ENCODE results near the gene FIGN. TPM values are rescaled to one million over a fixed set of nuclear protein-coding genes. Genes with fewer than 3 reads are reported as not detected.

The FIGN gene
- total RNA-seq, 4 donors from 2014 or later, result 1.8 to 3.1 (median 2.8) TPM

DNA sequence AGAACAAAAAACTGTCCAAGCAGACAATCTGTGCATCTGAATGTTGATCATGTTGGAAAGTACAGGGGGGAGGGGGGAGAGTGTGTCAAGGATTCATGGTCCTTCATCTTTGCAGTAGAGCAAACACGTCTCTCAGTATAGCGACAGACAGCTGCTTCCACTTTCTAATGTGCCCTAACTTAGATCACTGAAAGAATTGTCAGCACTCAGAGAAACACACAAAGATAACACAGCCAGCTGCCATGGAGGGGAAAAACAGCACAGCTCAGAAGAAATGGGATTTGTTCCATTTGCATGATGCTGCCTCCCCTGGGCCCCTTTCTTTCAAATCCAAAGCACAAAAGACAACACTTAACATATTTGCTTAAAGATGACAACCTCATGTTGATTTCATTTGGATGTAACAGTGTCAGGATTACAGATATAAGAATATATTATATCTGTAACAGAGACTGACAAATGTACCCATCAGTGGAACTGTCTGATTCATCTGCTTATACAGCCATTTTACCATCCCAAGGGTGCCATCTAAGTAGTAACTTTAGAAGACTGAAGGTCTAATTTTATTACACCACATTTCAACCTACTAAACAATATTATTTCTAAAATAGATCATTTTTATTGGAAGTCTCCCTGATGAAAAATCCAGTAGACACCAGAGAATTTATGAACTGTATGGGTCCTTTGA lies 17.7 kb downstream of the FIGN start:
- Histone ChIP-seq H3K36me3 (no peaks in the 10 kb centered on the region), H3K27me3 (no peaks in the 10 kb centered on the region), H3K27ac (no peak overlapping the region), H3K9me3 (no peaks in the 10 kb centered on the region), H3K4me1 (no peaks in the 10 kb centered on the region), H3K4me3 (replicated peaks in 1 of 3) (no peak overlapping the region)
- no peak for TF ChIP-seq POLR2A (IDR thresholded peaks at IDR 0.05)
- TF ChIP-seq, protein P1, sequence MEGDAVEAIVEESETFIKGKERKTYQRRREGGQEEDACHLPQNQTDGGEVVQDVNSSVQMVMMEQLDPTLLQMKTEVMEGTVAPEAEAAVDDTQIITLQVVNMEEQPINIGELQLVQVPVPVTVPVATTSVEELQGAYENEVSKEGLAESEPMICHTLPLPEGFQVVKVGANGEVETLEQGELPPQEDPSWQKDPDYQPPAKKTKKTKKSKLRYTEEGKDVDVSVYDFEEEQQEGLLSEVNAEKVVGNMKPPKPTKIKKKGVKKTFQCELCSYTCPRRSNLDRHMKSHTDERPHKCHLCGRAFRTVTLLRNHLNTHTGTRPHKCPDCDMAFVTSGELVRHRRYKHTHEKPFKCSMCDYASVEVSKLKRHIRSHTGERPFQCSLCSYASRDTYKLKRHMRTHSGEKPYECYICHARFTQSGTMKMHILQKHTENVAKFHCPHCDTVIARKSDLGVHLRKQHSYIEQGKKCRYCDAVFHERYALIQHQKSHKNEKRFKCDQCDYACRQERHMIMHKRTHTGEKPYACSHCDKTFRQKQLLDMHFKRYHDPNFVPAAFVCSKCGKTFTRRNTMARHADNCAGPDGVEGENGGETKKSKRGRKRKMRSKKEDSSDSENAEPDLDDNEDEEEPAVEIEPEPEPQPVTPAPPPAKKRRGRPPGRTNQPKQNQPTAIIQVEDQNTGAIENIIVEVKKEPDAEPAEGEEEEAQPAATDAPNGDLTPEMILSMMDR (IDR thresholded peaks at IDR 0.05), result no peak
- WGBS, 2 donors, result 61 to 77% methylated on average over 2 of the region's 2 CpGs
- intact Hi-C loops (cut with DNase I), result no loop called here
- no peak for DNase-seq

DNA sequence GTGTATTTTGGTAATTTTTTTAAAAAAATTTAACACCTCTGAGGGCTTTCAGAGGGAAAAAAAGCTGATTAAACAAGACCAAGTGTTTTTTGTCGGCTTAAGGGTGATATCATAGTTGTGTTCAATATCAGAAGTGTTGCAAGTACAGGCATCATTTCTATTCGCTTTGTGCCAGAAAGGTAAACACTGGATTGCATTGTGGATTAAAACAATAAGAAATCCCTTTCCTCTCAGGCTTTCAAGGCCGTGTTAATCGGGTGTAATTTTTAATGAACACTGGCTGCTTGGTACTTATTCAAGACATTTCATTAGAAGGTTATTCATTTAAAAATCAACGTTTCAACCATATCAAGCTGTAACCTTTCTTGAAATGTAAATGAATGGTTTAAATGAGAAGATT lies 18.3 kb downstream of the FIGN start:
- Histone ChIP-seq H3K27ac (no peak overlapping the region), H3K4me3 (replicated peaks in 1 of 3) (no peak overlapping the region), H3K36me3 (no peaks in the 10 kb centered on the region), H3K4me1 (no peaks in the 10 kb centered on the region), H3K27me3 (no peaks in the 10 kb centered on the region), H3K9me3 (no peaks in the 10 kb centered on the region)
- no peak for TF ChIP-seq POLR2A (IDR thresholded peaks at IDR 0.05)
- TF ChIP-seq, protein P1 (IDR thresholded peaks at IDR 0.05), result no peak
- no peak for DNase-seq
- intact Hi-C loops (cut with DNase I), result no loop called here
- WGBS, 2 donors, result 79 to 80% methylated on average over 5 of the region's 5 CpGs

DNA sequence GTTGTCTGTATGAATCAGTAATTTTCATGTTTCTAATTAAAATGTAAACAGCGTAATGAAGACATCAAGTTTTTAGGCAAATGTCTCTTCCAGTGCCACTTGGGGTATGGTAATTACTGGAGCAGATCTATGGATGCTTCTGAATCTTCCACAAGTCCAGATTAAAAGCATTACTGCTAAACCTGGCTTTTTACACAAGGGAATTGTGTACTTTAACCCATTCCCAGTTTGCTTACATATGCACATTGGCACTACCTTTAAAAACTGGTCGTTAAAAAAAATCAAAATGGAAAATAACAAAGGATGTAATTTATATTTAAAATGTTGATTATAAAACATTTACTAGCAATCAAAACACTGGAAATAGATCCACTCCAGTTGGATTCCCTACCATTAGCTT lies 19.7 kb downstream of the FIGN start:
- H3K36me3 ChIP-seq, result no peaks in the 10 kb centered on the region
- TF ChIP-seq, protein P1 (IDR thresholded peaks at IDR 0.05), result no peak
- no peak for TF ChIP-seq POLR2A (IDR thresholded peaks at IDR 0.05)
- no peak overlapping the region for H3K27ac ChIP-seq
- no peaks in the 10 kb centered on the region for H3K4me1 ChIP-seq
- no peaks in the 10 kb centered on the region for H3K9me3 ChIP-seq
- no peaks in the 10 kb centered on the region for H3K27me3 ChIP-seq
- no peak for DNase-seq
- WGBS, 2 donors, result 79 to 83% methylated on average over 2 of the region's 2 CpGs
- H3K4me3 ChIP-seq (replicated peaks in 1 of 3), result no peak overlapping the region
- intact Hi-C loops (cut with DNase I), result no loop called here

DNA sequence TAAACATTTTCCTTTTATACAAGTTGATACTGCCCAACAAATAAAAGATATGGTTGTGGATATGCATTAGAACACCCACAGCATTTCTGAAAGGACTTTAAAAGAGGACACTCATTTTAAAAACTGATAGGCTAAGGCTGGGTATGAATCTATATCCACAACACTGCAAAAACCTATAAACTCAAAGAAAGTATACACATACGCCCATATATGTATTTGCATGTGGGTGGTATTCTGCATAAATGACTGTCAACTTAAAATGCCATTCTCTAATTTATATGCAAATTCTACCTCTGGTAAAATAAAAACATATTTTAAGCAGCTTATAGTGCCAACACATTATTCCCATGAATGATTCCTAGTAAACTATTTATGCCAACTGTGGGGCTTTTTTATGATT lies 20.1 kb downstream of the FIGN start:
- intact Hi-C loops (cut with DNase I), result no loop called here

DNA sequence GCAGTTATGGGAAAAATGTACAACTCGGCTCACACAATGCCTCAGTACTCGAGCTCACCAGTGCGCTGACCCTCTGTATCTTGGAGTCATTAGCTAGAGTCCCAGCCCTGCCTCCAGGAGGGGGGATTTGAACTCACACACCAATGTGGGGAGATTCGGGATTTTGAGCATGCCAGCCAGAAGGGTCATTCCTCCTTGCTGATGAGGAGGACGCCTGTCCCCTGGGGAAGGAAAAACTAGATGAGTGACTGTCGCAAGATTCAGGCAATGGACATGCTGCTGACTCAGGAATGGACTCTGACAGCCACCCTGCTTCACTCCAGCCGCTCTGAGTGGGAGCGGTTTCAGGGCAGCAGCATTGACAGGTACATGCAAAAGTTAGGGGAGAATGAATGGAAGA lies 20.6 kb downstream of the FIGN start:
- no peak for DNase-seq
- Histone ChIP-seq H3K36me3 (no peaks in the 10 kb centered on the region), H3K27ac (no peak overlapping the region), H3K4me1 (no peaks in the 10 kb centered on the region), H3K9me3 (no peaks in the 10 kb centered on the region), H3K27me3 (no peaks in the 10 kb centered on the region), H3K4me3 (replicated peaks in 1 of 3) (no peak overlapping the region)
- 82 to 84% methylated on average over 8 of the region's 8 CpGs for WGBS, 2 donors
- TF ChIP-seq, protein P1 (IDR thresholded peaks at IDR 0.05), result no peak
- TF ChIP-seq POLR2A (IDR thresholded peaks at IDR 0.05), result no peak
- intact Hi-C loops (cut with DNase I), result no loop called here

More for the DNA sequence above, 20.1 kb downstream of the FIGN start:
- WGBS, 2 donors, result 91 to 93% methylated on average over 1 of the region's 1 CpG
- H3K9me3 ChIP-seq, result no peaks in the 10 kb centered on the region
- H3K36me3 ChIP-seq, result no peaks in the 10 kb centered on the region
- H3K4me3 ChIP-seq (replicated peaks in 1 of 3), result no peak overlapping the region
- DNase-seq, result no peak
- H3K4me1 ChIP-seq, result no peaks in the 10 kb centered on the region
- no peak overlapping the region for H3K27ac ChIP-seq
- TF ChIP-seq POLR2A (IDR thresholded peaks at IDR 0.05), result no peak
- TF ChIP-seq, protein P1 (IDR thresholded peaks at IDR 0.05), result no peak
- H3K27me3 ChIP-seq, result no peaks in the 10 kb centered on the region
